ENCODE results near the gene NASP.
"Not testable (repeated sequence)": the region's sequence is repeated elsewhere in the genome, so short reads cannot be mapped to it uniquely, and the experiment has no call there.

The NASP gene

GRCh38 chr1:45569962-45570581 is 13.8 kb upstream of the NASP start:
- peak; percentile 50 to 89 for DNase-seq

- no peak for DNase-seq
Observed at GRCh38 chr1:45570631-45571030, 13.2 kb upstream of the NASP start.

GRCh38 chr1:45573231-45573804 is 10.5 kb upstream of the NASP start:
- no peak for DNase-seq

DNA sequence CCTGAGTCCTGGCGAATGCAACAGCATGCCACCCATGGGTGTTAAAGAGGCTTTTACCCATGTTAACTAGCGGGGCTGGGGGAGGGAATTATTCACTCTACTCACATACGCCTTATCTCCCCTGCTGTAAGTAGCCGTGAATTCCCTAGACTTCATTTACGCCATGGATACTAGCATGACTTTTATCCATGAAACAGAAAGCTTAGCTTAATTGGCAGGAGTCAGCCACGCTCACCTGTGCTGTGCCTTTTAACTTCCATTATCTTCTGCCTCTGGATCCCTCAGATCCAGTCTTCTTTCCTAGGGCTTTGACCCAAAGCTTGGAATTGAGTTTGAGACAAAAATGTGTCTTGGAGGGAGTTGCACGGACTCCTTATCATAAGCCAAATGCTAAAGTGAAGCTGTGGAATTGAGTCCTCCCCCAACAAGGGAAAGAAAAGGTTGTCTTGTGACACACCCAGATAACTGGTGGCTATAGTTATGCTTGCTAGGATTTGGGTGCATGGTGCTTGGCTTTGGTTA is 9.7 kb upstream of the NASP start:
- no peak for DNase-seq

DNA sequence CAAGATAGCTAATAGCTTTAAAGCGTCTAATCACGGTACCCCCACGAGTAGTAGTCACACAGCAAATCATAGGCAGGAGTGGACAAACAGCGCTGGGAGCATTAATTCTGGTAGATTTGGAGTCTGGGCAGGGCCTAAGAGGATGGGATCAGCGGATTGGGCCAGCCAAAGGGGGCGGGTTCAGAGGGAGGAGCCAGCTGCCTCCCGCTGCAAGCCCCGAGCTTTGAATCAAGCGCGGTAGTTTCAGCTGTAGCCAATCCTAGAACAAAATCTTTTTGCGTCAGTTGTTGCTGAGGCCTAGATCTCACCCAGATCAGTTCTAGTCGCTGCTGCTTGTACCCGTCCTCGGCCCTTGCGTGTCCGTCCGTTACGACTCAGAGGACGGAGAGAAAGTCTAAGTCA is 576 bp upstream of the NASP start:
- DNase-seq: peak; percentile 96 to 98

- DNase-seq: peak; percentile 82 to 93
Observed at GRCh38 chr1:45584351-45585109, 689 bp downstream of the NASP start.

GRCh38 chr1:45585110-45585426 is 1.2 kb downstream of the NASP start:
- no peak for DNase-seq

DNA sequence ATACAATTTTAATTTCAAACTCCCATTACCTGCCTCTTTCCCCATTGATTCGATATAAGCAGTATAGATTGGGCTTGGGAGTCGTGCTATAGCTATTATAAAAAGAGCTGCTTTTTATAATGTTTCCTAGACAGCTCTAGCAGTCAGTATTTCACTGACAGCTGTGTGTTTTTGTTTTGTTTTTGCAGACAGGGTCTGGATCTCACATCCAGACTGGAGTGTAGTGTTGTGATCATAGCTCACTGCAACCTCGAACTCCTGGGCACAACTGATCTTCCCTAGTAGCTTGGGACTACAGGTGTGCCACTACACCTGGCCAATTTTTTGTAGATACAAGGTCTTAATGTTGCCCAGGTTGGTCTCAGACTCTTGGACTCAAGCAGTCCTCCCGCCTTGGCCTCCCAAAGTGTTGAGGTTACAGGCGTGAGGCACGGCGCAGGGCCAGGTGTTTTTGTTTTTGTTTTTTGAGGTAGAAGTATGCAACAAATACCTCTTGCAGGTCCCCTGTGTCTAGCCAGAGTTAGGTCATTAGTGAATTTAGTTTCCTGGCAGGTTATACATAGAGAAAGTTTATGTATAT is 1.7 kb downstream of the NASP start:
- DNase-seq: no peak

DNA sequence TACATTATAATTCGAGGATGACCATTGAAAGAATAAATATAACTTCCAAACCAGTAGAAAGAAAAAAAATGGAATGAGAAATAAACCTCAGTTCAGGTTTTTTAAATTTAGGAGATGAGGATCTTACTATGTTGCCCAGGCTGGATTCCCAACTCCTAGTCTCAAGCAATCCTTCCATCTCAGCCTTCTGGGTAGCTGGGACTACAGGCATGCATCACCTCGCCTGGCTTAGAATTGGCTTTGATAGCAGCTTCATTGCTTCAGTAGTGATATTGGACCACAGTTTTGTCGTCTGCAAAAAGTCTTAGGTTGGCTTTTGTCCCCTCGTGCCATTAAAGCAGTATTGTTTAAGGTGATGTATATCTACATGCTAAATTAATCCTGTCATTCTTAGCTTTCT is 2.9 kb downstream of the NASP start:
- no peak for DNase-seq

- no peak for DNase-seq
Observed at GRCh38 chr1:45589861-45590260, 6.0 kb downstream of the NASP start.

DNA sequence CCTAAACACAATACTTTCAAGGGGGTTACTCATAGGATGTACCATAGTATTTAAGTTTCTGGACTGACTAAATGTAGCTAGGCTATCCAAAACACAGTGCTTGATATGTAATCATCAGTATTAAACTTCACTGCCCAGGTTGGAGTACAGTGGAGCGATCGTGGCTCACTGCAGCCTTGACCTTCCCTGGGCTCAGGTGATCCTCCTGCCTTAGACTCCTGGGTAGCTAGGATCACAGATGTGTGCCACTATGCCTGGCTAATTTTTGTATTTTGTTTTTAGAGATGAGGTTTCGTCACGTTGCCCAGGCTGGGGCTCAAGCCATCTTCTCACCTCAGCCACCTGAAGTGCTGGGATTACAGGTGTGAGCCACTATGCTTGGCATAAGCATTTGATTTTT is 10.6 kb downstream of the NASP start:
- no peak for DNase-seq

DNA sequence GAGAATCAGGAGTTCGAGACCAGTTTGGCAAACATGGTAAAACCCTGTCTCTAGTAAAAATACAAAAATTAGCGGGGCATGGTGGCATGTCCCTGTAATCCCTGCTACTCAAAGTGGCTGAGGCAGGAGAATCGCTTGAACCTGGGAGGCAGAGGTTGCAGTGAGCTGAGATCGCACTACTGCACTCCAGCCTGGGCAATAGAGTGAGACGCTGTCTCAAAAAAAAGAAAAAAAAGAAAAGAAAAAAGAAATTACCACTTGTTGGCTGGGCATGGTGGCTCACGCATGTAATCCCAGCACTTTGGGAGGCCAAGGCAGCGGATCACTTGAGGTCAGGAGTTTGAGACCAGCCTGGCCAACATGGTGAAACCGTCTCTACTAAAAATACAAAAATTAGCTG is 12.9 kb downstream of the NASP start:
- not testable (repeated sequence) for DNase-seq

DNA sequence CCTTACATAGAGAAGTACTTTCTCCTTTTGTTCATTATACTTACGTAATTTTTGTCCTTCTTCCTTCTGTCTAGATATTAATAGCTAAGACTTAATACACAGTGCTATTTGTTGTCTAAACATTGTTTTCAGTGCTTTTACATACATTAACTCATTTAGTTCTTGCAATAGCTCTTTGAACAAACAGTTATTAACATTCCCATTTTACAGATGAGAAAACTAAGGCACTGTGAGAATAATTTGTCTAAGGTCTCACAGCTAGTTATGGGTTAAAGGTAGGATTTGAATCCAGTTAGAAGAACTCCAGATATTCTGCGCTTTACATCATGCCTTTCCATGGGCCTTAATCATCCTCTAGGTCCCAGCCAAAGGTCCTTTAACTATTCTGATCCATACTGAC is 20.4 kb downstream of the NASP start:
- no peak for DNase-seq

- peak in 1 of 2 donors; percentile 47 for DNase-seq
Observed at GRCh38 chr1:45607404-45608074, 23.7 kb downstream of the NASP start.

DNA sequence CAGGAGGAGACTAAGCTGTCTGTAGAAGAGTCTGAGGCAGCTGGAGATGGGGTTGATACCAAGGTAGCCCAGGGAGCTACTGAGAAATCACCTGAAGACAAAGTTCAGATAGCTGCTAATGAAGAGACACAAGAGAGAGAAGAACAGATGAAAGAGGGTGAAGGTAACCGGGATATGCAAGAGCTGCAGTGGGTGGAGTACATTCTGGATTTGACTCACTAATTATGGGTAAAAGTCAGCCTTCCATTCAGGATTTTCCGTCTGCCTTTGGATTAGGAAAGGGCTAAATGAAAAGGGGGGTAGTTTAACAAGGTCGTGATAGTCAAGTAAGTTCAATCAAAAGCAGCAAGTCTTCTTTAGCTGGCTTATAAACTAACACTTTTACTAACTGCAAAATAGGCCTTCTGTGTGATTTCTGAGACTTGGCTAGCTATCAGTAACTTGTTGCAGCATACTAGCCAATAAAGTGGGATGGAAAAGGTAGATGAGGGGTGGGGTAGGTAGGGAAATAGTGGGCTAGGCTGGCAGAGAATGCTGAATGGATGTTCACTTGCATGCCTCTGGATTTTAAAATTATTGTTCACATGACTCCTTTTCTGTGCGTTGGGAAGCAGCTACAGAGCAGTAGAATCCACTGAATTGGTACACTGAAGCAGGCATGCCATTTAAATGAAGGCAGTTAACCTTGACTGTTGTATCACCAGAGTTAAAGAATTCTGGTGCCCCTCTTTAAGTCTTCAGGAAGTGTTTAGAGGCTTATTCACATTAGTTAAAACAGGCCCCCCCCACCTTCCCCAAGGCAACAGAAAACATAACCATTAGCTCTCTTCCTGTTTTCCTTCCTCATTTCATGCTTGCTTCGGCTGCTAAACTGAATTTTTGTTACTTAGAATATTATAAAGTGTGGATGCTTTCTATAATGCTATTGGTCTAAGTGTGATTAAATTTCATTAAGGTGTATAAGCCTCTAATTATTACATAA is 24.6 kb downstream of the NASP start:
- peak; percentile 20 to 34 for DNase-seq

DNA sequence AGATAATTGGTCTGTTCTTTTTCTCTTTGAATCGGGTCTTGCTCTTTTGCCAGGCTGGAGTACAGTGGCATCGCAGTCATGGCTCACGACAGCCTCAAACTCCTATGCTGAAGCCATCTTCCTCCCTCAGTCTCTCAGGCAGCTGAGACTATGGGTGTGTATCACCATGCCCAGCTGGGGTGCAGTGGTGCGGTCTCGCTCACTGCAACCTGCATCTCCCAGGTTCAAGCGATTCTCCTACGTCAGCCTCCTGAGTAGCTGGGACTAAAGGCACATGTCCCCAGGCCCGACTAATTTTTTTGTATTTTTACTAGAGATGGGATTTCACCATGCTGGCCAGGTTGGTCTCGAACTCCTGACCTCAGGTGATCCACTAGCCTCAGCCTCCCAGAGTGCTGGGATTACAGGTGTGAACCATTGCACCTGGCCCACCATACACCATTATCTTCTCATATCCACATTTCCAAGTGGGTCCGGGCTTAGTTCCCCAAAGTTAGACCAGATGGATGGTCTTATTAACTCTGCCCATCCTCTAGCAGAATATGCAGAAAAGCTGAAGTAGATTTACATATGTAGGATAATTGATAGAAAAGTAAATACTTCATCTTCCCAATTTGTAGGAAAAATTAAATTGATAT is 26.9 kb downstream of the NASP start:
- DNase-seq: no peak

GRCh38 chr1:45612941-45613579 is 29.2 kb downstream of the NASP start:
- no peak for DNase-seq

GRCh38 chr1:45615885-45616284 is 32.0 kb downstream of the NASP start:
- DNase-seq: no peak

DNA sequence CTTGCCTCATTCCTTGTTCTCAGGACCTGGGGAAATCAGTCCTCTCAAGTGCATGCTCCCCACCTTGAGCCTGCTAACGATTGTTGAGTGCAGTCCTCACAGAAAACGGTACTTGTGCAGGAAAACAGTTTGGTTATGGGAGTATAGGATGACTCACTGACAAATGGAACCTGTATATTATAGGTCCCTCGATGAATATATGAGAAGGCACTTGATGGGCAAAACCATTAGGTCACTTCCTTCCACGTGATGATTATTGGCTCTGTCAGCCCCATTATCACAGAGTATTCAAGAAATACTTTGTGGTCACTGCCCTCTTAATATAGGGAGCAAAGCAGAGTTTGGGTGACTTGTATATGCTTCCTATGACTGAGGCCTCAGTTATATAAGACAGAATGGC is 33.8 kb downstream of the NASP start:
- DNase-seq: no peak

DNA sequence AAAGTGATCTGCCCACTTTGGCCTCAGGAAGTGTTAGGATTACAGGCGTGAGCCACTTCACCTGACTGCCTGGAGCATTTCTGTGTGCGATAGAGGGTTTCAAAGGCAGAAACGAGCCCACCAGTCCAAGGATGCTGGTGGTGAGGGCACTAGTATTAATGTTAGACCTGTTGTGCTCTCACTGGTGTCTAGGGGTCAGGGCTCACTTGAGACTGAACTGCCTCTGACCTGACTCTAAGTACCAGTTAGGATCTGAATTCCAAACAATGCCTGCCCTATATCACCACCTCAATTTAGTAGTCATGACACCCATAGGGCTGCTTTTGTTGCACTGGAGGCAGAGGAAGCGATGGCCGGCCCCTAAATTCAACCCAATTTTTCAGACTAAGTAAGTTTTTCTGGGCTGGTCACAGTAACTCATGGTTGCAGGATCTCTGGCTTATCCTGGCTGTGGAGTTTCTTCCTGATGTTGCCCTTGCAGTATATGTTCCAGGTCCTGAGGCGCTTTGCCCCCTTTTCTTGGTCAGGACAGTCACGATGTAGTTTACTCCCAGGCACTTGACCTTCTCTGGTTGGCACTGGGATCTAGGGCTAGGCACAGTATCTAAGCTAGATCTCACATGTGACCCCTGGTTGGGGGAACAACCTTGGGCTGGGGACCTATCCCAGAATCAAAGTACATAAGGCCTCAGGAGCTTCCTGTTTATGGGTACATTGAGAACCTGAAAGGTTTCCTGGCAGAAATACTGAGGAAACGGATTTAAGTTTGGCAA is 35.5 kb downstream of the NASP start:
- no peak for DNase-seq

All from inflammatory macrophage treated with lipopolysaccharide for 1 hour (primary cell).